B cell (primary cell): Measurements from ENCODE around the gene RFX2. TPM values are rescaled to one million over a fixed set of nuclear protein-coding genes. Genes with fewer than 3 reads are reported as not detected.

Experiments
- ATAC-seq: fragments of 200-7000 bp; cut with Tn5 transposase; one replicate; pipeline ENCODE4 v1.10.0; 2021; ENCODE audit warnings: low read depth, mild to moderate bottlenecking, moderate number of reproducible peaks, moderate library complexity
- CTCF ChIA-PET: fragments of 350-600 bp; sonication (Branson Sonifier 250); formaldehyde crosslinking; loops from one replicate; lab custom pipeline; 2021; ENCODE audit warnings: antibody characterized with exemption, inconsistent platforms; lab: Charles Lee
- POLR2A ChIA-PET: fragments of 350-600 bp; sonication (Branson Sonifier 250); formaldehyde crosslinking; loops from one replicate; lab custom pipeline; 2021; ENCODE audit warnings: antibody characterized with exemption; lab: Charles Lee
- DNase-seq: peaks from one replicate; pipeline ENCODE4 v3.0.0; 2013
- H2AFZ ChIP-seq: 2 replicates; pipeline ENCODE4 v1.6.1; 2012; ENCODE audit warnings: mild to moderate bottlenecking, low read depth, low read length; ENCODE audit not compliant: insufficient read depth, poor library complexity, severe bottlenecking
- H3K27ac ChIP-seq, 2 donors: 1 replicate in 1 of 2; 2 replicates in 1 of 2; pipeline ENCODE4 v1.5.1; 2012 to 2013; ENCODE audit warnings: low read length in 2 of 2, mild to moderate bottlenecking in 2 of 2, moderate library complexity in 1 of 2
- H3K27me3 ChIP-seq, 4 experiments: fragments of 200-600 bp in 1 of 4; sonication (generic) in 1 of 4; replicated peaks in 1 of 4; 1 replicate in 2 of 4; 2 replicates in 2 of 4; pipeline versions ENCODE4 v1.6.1 to v1.7.0; 2013 to 2016; ENCODE audit warnings: low read length in 3 of 4, mild to moderate bottlenecking in 2 of 4, mixed read lengths in 1 of 4, moderate library complexity in 1 of 4; ENCODE audit not compliant: insufficient read depth in 4 of 4, control insufficient read depth in 3 of 4; ENCODE audit errors: control extremely low read depth in 1 of 4
- H3K36me3 ChIP-seq, 2 experiments: replicated peaks in 1 of 2; 1 replicate in 1 of 2; 2 replicates in 1 of 2; pipeline versions ENCODE4 v1.6.1 to v1.7.1; 2013; ENCODE audit warnings: low read length in 1 of 2; ENCODE audit not compliant: insufficient read depth in 2 of 2, control insufficient read depth in 1 of 2; ENCODE audit errors: control extremely low read depth in 1 of 2, extremely low read depth in 1 of 2
- H3K4me1 ChIP-seq, 2 donors: fragments of 200-600 bp in 1 of 2; sonication (generic) in 1 of 2; 1 replicate in 1 of 2; 2 replicates in 1 of 2; pipeline versions ENCODE4 v1.5.1 to v1.6.1; 2013 to 2017; ENCODE audit warnings: low read length in 2 of 2; ENCODE audit not compliant: control insufficient read depth in 2 of 2, insufficient read depth in 2 of 2
- H3K4me2 ChIP-seq: replicated peaks from 2 replicates; pipeline ENCODE3; 2012; ENCODE audit warnings: mild to moderate bottlenecking, low read depth, low read length; ENCODE audit not compliant: poor library complexity, severe bottlenecking
- H3K4me3 ChIP-seq, 5 experiments: fragments of 200-600 bp in 1 of 5; sonication (generic) in 1 of 5; 1 replicate in 3 of 5; 2 replicates in 2 of 5; pipeline versions ENCODE4 v1.5.1 to v1.7.0; 2011 to 2016; ENCODE audit warnings: low read length in 4 of 5, mild to moderate bottlenecking in 4 of 5, low read depth in 2 of 5, control low read depth in 1 of 5, moderate library complexity in 1 of 5; ENCODE audit not compliant: insufficient read depth in 1 of 5; ENCODE audit errors: control extremely low read depth in 1 of 5, extremely low read depth in 1 of 5
- H3K79me2 ChIP-seq: fragments of 200-600 bp; sonication (generic); one replicate; pipeline ENCODE4 v1.6.0; 2016; ENCODE audit warnings: low read length; ENCODE audit not compliant: control insufficient read depth, insufficient read depth
- H3K9ac ChIP-seq: fragments of 200-600 bp; sonication (generic); 2 replicates; pipeline ENCODE4 v1.6.1; 2017; ENCODE audit warnings: mild to moderate bottlenecking, low read length, moderate library complexity
- H3K9me3 ChIP-seq, 3 donors: one replicate each; pipeline versions ENCODE4 v1.6.1 to v1.7.1; 2013; ENCODE audit warnings: low read length in 2 of 3; ENCODE audit not compliant: control insufficient read depth in 2 of 3, insufficient read depth in 1 of 3; ENCODE audit errors: control extremely low read depth in 1 of 3
- H4K20me1 ChIP-seq: 2 replicates; pipeline ENCODE4 v1.6.0; 2012; ENCODE audit warnings: mild to moderate bottlenecking, low read length; ENCODE audit not compliant: insufficient read depth, control insufficient read depth, poor library complexity, severe bottlenecking
- H3K27ac Mint-ChIP-seq: one replicate; pipeline ENCODE4 v1.8.0; 2021; ENCODE audit warnings: mixed read lengths
- H3K27me3 Mint-ChIP-seq: one replicate; pipeline ENCODE4 v1.8.0; 2021; ENCODE audit warnings: mixed read lengths
- H3K4me1 Mint-ChIP-seq: one replicate; pipeline ENCODE4 v1.8.0; 2021; ENCODE audit warnings: mixed read lengths
- H3K4me3 Mint-ChIP-seq: one replicate; pipeline ENCODE4 v1.8.0; 2021; ENCODE audit warnings: mixed read lengths
- H3K9me3 Mint-ChIP-seq: one replicate; pipeline ENCODE4 v1.8.0; 2022; ENCODE audit warnings: mixed read lengths; ENCODE audit not compliant: insufficient read depth
- EZH2 ChIP-seq: IDR thresholded peaks from 2 replicates; pipeline ENCODE4 v1.6.1; 2012; ENCODE audit warnings: borderline replicate concordance, low read depth, mild to moderate bottlenecking, moderate library complexity, low read length; ENCODE audit not compliant: insufficient read depth, poor library complexity, severe bottlenecking
- WGBS: methylation state at CpG from one replicate; pipeline ENCODE4 v1.1.5; 2013; ENCODE audit warnings: missing lambda C conversion rate; ENCODE audit not compliant: insufficient coverage; 5-methylcytosine and 5-hydroxymethylcytosine counted together
- intact Hi-C: fragments of 100-400 bp; cut with micrococcal nuclease; formaldehyde crosslinking; loops from one replicate; pipeline ENCODE4 v1.10.0; 2022
- polyA plus RNA-seq: library from polyadenylated mRNA; depleted of rRNA; stranded (reverse); fragments of >200 nt; gene quantifications from 2 replicates; pipeline ENCODE4 v1.2.3, GENCODE V29; 2012
- total RNA-seq, 2 donors: library from RNA; stranded (reverse); fragments of 120-200 nt in 1 of 2; gene quantifications; 1 replicate in 1 of 2; 2 replicates in 1 of 2; pipeline versions ENCODE4 v1.2.3 to v1.2.4, GENCODE V29; 2013 to 2022
- TF ChIP-seq, protein P1 (sequence below): fragments of 200-600 bp; IDR thresholded peaks from one replicate; pipeline ENCODE4 v1.8.0; 2022; ENCODE audit warnings: antibody characterized with exemption, mild to moderate bottlenecking

Gene RFX2
- total and polyA plus RNA-seq, 2 donors (not counting 1 experiment from before 2014, with no cell fraction given): 7.1 to 8.6 TPM

DNA sequence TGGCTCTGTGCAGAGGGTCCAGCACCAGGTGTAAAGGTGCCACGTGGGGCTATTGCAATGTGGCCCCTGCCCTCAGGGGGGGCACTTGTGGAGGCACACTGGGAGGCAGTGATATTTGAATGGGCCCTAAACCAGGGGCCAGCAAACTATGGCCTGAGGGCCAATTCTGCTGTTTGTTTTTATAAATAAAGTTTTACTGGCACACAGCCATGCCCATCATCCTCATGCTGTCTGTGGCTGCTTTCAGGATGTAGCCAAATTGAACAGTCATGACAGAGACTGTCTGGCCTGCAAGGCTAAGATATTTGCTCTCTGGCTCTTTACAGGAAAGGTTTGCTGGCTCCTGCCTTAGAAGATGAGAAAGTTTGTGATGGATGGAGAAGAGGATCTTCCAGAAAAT is 98.5 kb downstream of the RFX2 start:
- Histone ChIP-seq H3K27ac (no peak overlapping the region), H3K4me2 (no peak overlapping the region), H3K27me3 (no peaks in the 10 kb centered on the region), H4K20me1 (no peaks in the 10 kb centered on the region), H3K9me3 (no peaks in the 10 kb centered on the region), H3K4me3 (no peak overlapping the region), H3K79me2 (no peaks in the 10 kb centered on the region), H3K9ac (no peak overlapping the region), H3K36me3 (no peaks in the 10 kb centered on the region), H2AFZ (no peak overlapping the region), H3K4me1 (no peaks in the 10 kb centered on the region)
- TF ChIP-seq, protein P1, sequence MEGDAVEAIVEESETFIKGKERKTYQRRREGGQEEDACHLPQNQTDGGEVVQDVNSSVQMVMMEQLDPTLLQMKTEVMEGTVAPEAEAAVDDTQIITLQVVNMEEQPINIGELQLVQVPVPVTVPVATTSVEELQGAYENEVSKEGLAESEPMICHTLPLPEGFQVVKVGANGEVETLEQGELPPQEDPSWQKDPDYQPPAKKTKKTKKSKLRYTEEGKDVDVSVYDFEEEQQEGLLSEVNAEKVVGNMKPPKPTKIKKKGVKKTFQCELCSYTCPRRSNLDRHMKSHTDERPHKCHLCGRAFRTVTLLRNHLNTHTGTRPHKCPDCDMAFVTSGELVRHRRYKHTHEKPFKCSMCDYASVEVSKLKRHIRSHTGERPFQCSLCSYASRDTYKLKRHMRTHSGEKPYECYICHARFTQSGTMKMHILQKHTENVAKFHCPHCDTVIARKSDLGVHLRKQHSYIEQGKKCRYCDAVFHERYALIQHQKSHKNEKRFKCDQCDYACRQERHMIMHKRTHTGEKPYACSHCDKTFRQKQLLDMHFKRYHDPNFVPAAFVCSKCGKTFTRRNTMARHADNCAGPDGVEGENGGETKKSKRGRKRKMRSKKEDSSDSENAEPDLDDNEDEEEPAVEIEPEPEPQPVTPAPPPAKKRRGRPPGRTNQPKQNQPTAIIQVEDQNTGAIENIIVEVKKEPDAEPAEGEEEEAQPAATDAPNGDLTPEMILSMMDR: no peak
- no peak for TF ChIP-seq EZH2
- no peak overlapping the region for H3K4me3 Mint-ChIP-seq
- 93% methylated on average over 1 of the region's 1 CpG for WGBS
- H3K27me3 Mint-ChIP-seq: no peaks in the 10 kb centered on the region
- no peaks in the 10 kb centered on the region for H3K4me1 Mint-ChIP-seq
- no peak overlapping the region for H3K27ac Mint-ChIP-seq
- no peak for ATAC-seq
- intact Hi-C loops: no loop called here
- ChIA-PET CTCF (no interaction called here), POLR2A (no interaction called here)
- no peak for DNase-seq
- H3K9me3 Mint-ChIP-seq: no peaks in the 10 kb centered on the region

DNA sequence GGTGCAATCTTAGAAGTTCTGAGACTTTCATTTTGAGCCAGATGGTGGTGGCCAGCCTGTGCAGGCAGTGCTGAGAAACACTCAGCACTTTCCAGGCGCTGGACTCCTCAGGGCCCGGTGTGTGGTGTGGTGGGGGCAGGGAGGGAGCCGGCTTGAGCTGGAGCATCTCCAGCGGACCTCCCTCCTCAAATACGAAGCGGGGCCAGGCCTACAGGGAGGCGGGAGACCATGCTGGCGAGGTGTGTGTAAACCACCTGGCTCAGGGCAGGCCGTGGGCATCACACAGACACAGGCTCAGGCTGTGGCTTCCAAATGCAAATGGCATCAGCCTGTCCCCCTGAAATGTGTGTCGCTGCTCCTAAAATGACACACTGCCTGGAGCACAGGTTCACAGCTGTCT is 99.1 kb downstream of the RFX2 start:
- Mint-ChIP-seq H3K27ac (no peak overlapping the region), H3K4me1 (no peaks in the 10 kb centered on the region), H3K4me3 (no peak overlapping the region), H3K9me3 (no peaks in the 10 kb centered on the region), H3K27me3 (no peaks in the 10 kb centered on the region)
- H3K36me3 ChIP-seq: no peaks in the 10 kb centered on the region
- H3K27me3 ChIP-seq: no peaks in the 10 kb centered on the region
- no peak overlapping the region for H3K27ac ChIP-seq
- H3K4me3 ChIP-seq: no peak overlapping the region
- TF ChIP-seq, protein P1: no peak
- no peak for TF ChIP-seq EZH2
- H3K9me3 ChIP-seq: no peaks in the 10 kb centered on the region
- no peak overlapping the region for H3K4me2 ChIP-seq
- DNase-seq (no peak), ATAC-seq (no peak)
- intact Hi-C loops: no loop called here
- ChIA-PET POLR2A (no interaction called here), CTCF (no interaction called here)
- no peaks in the 10 kb centered on the region for H4K20me1 ChIP-seq
- 92% methylated on average over 7 of the region's 10 CpGs for WGBS
- H3K79me2 ChIP-seq: no peaks in the 10 kb centered on the region
- no peak overlapping the region for H2AFZ ChIP-seq
- H3K9ac ChIP-seq: no peak overlapping the region
- no peaks in the 10 kb centered on the region for H3K4me1 ChIP-seq
